ENCODE measurements around the gene VCX3B.

Gene VCX3B

DNA sequence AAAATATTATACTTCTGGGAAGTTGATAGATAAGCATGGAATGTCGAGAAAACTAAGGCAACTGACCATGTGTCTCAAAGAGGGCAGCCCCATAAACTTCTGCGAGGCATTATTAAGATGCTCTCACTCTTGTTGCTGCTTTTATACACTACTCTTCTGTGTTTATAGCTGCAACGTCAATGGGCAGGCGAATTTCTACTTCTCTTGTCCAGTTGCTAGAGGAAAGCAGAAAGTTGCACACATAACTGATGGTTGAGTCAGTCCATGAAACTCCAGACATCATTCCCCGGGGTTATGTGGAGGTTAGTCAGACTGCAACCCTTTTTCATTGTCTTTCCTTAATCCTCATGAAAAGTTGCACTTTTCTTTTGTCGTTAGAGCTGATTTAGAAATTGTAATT, 39.8 kb downstream of the VCX3B start:
- H3K79me2 ChIP-seq (ENCODE audit: low read length): no peaks in the 10 kb centered on the region
- H3K27ac ChIP-seq (ENCODE audit: low read length): no peak overlapping the region
- DNase-seq: no peak
- H3K9me2 ChIP-seq (replicated peaks; ENCODE audit: insufficient read depth, low read length): no peaks in the 10 kb centered on the region
- H2AFZ ChIP-seq (ENCODE audit: low read length): no peak overlapping the region
- H3K4me2 ChIP-seq (ENCODE audit: low read depth, low read length): no peak overlapping the region
- no peaks in the 10 kb centered on the region for H3K4me1 ChIP-seq (ENCODE audit: low read length)
- no peaks in the 10 kb centered on the region for H3F3A ChIP-seq (ENCODE audit: insufficient read depth, low read length)
- no peaks in the 10 kb centered on the region for H3K27me3 ChIP-seq (replicated peaks; ENCODE audit: insufficient read depth, low read length)
- H3K36me3 ChIP-seq (replicated peaks; ENCODE audit: insufficient read depth, low read length): no peaks in the 10 kb centered on the region
- TF ChIP-seq, protein P1, sequence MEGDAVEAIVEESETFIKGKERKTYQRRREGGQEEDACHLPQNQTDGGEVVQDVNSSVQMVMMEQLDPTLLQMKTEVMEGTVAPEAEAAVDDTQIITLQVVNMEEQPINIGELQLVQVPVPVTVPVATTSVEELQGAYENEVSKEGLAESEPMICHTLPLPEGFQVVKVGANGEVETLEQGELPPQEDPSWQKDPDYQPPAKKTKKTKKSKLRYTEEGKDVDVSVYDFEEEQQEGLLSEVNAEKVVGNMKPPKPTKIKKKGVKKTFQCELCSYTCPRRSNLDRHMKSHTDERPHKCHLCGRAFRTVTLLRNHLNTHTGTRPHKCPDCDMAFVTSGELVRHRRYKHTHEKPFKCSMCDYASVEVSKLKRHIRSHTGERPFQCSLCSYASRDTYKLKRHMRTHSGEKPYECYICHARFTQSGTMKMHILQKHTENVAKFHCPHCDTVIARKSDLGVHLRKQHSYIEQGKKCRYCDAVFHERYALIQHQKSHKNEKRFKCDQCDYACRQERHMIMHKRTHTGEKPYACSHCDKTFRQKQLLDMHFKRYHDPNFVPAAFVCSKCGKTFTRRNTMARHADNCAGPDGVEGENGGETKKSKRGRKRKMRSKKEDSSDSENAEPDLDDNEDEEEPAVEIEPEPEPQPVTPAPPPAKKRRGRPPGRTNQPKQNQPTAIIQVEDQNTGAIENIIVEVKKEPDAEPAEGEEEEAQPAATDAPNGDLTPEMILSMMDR (IDR thresholded peaks at IDR 0.05; ENCODE audit: low read length): no peak
- no peak for TF ChIP-seq EZH2 (optimal IDR thresholded peaks at IDR 0.05; ENCODE audit: low read depth, low read length)
- TF ChIP-seq EZH2phosphoT487 (IDR thresholded peaks at IDR 0.05; ENCODE audit: low read length): no peak
- no peak overlapping the region for H3K9ac ChIP-seq (ENCODE audit: low read length)
- no peaks in the 10 kb centered on the region for H4K20me1 ChIP-seq (ENCODE audit: insufficient read depth, low read length)
- no peak overlapping the region for H3K4me3 ChIP-seq (ENCODE audit: low read length)
- no peaks in the 10 kb centered on the region for H3K9me3 ChIP-seq (replicated peaks; ENCODE audit: insufficient read depth, low read length)
